Non-pigmented ciliary epithelial cell (primary cell): ENCODE results near the gene CHRND.

Experiments
- DNase-seq: peaks from one replicate; pipeline ENCODE4 v3.0.0-alpha.2; 2010; ENCODE audit warnings: low read depth

The CHRND gene

DNA sequence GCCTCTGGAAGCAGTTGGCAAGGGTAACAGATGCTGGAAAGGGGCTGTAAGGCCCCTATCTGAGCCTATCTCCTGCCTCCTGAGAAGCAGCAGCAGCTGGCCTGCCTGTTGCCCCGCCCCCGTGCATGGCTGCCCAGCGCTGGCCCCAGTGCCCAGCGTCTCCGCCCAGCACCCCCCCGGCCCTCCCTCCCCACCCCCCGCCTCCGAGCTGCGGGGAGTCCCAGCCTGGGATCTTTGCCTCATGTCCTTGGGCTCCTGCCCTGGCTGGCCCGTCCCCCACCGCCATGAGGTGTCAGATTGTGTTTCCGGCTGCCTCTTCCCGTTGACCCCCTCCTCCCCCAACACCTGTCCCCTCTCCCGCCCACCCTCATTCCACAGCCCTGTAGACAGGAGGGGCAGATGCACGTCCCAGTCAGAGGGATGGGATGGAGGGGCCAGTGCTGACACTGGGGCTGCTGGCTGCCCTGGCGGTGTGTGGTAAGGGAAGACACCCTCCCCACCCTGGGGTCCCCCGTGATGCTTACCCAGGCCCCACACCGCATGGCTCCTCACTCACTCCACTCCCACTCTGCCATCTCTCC is at the start of gene CHRND:
CHRND (plus strand) TSS at position 370 of the 581 bp plus-strand sequence; CDS start at position 426, 56 bp downstream.
- no peak for DNase-seq

DNA sequence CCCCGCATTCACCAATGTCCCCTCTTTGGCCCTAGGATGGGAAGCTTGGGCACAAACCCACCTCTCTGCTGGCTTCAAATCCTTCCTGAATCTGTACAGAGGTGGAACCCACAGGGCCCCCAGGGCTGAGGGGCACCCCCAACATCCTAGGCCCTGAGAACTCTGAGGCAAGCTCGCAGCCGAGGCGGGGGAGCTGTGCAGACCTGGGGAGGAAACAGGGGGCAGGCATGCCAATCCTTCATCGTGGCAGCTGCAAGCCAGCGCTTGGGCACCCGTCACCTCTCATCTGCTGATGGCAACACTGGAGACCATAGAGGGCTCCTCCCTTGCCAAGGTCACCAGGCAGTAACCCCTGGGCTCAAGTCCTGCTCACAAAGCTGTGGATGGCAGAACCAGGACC is 49.2 kb upstream of the CHRND start:
- DNase-seq: no peak

- no peak for DNase-seq
Observed at GRCh38 chr2:232477751-232478510, 48.0 kb upstream of the CHRND start.

DNA sequence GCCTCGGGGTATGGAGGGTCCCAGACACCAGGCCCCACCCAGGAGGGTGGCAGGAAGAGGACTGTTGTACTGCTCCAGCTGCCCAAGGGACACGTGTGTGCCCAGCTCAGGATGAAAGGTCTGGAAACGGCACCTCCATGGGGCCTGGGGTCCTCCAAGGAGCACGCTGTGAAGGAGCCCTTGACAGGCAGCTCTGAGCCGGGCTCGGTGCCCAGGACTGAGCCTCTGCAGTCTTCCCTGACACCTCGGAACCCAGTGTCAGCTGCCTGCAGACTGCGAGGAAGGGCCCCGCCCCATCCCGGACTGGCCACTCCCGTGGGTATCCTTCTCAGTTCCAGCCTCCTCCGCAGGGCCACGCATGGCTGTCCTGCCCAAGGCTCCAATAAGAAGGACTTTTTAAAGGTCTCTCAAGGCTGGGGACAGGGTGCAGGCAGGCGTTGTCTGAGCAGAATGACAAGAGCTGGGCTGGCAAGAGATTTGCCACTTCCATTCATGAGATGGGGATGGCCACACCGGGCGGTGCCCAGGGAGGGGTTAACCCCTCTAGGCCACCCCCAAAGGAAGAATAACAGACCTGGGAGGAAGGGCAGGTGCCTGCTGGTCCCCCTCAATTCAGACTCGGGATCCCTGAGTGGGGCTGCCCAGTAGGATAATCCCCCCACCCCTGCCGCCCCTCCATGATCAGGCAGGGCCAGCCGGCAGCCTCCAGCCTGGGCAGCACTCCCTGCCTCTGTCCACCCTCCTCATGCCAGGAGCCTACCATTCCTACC is 47.2 kb upstream of the CHRND start:
- no peak for DNase-seq

DNA sequence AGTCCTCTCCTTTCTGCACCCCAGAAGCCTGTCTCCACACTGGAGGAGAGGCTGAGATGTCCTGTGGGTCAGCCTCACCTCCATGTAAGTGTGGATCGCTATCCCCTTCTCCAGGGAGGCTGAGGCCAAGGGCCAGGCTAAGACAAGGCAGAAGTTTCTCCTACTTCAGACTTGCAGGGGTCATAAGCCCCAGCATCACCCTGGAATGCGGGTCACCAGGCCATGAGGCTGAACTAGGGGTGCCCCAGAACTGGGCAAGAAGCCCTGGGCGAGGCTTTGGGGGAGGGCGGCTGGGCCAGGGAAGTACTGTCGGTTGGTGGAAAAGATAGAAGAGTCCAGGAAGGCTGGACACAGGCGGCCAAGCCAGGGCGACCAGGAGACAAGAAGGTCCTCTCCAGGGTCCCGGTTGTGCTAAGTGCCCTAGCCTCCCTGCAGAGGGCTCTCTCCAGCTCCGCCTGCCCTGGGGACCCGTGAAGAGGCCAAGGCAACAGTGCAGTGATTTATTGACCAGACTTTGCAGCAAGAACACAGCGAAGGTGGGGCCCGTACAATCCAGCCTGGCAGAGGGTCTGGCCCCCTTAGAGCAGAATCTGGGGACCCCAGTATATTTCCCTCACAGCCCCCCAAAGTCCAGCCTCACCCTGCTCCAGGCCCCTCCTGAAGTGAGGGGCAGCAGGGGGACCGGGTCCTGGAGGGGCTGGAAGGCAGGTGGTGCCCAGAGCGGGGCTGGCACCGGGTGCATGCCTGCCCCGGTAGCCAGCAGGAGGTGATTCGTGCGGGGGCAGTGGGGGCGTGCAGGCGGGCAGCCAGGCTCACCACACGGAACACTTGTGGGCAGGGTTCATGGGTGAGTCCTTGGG is 46.4 kb upstream of the CHRND start:
- no peak for DNase-seq

DNA sequence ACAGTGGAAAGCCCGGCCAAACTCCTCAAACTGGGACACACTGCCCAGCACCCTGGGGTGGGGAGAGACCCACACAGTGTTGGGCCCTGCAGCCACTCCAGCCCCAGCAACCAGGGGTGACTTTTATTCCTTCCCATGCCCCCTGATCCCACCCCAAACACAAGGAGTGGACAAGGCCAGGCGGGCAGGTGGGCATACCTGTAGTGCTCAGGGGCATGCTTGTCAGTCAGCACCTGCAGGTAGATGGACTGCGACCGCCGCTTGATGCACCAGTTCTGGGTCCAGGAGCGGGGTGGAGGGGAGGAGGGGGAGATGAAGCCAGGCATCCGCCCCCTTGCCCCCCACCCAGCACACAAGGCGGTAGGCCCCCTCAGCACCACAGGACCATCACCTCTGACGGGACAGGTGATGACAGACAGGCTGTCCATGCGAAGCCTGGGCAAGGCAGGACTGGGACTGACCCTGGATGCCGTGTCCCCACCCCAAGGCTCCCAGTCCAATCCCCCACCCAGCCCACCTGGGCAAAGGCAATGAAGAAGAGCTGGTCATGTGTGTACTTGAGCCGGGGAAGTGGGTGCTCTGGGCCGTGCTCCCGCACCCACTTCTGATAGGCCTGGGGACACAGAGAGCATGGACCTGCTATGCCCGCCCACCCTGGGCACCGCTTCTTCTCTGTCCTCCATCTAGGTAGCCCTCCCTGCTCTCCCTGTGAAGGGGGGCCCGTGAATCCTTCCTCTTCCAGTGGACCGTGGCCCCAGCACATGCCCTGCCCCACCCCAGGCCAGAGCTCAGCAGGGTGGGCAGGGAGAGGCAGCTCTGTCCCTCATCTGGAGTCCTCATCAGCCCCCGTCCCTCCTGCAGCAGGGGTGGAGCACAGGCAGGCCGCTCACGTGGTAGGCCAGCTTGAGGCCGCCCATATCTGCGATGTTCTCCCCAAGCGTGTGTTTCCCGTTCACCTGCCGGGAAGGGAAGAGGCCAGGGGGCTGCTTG is 45.5 kb upstream of the CHRND start:
- no peak for DNase-seq

GRCh38 chr2:232481322-232482140 is 44.4 kb upstream of the CHRND start:
- DNase-seq: no peak

GRCh38 chr2:232482301-232483238 is 43.4 kb upstream of the CHRND start:
- no peak for DNase-seq

DNA sequence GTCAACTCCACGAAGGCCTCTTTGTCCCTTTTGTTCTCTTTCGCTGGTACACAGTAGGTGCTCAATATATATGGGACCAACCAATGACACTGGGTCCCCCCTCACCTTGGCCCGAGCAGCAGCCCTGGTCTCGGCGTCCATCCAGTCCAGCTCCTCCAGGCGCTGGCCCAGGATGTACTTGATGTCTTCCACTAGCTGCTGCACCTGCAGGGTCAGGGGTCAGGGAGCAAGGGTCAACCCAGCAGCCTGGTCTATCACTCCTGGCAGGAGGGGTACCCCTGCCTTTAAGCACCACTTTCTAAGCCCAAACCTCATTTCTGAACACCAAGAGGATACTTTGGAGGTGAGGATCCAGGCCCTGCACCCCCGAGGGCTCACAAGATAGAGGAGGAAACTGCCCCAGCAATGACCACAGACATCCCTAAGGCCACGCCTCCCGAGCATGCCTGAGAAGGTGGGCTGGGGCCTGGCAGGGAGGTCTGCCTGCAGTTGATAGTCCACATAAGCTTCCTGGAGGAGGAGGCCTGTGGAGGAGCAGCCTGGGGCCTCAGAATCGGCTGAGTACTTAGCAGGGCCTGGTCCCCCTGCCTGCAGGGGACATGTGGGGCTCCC is 42.5 kb upstream of the CHRND start:
- no peak for DNase-seq

- no peak for DNase-seq
Observed at GRCh38 chr2:232483923-232484627, 41.9 kb upstream of the CHRND start.

DNA sequence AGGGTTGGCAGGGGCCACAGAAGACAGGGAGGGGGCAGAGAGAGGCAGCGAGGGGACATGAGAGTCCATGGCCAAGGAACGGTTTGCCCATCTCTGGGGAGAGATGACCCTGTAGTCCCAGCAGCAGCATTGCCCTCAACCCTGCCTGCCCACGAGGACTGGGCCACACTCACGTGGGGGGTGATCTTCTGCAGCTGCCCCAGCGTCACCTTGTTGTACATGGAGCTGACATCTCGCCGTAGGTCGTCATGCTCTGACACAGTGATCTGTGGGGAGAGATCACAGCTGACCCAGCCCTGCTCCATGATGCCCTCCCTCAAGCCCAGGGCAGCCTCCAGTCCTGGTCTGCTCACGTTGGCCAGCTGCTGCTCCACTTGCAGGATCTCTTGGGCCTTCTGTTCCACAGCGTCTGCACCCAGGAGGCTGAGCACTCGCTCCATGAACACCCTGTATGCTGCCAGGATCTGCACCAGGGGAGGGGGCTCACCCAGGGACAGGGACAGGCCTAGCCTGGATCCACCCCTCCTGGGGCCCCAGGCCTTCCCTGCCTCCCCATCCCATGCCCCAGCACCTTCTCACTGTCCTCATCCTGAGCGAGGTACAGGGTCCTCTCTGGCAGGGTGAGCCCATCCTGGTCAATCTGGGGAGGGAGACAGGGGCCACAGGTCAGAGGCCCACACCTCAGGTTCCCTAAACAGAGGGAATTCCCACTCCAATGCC is 41.2 kb upstream of the CHRND start:
- no peak for DNase-seq

DNA sequence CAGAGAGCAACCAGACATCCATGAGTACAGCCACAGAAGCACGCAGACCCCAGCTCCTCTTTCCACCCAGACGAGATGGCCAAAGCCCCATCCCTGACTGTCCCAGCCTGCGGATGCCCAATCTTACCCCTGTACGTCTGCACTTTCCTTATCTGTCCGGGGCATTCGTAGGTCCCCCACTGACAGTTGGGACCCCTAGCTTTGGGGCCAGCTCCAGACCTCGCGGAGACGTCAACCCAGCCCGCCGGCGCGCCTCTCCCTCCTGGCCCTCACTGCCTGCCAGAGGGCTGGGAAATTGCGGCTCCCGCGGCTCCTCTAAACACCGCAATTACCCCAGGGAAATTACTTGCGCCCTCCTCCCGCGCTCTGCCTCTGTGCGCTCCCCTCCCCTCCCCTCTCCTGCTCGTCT is 40.6 kb upstream of the CHRND start:
- DNase-seq: no peak

- DNase-seq: no peak
Observed at GRCh38 chr2:232485757-232486557, 40.0 kb upstream of the CHRND start.

DNA sequence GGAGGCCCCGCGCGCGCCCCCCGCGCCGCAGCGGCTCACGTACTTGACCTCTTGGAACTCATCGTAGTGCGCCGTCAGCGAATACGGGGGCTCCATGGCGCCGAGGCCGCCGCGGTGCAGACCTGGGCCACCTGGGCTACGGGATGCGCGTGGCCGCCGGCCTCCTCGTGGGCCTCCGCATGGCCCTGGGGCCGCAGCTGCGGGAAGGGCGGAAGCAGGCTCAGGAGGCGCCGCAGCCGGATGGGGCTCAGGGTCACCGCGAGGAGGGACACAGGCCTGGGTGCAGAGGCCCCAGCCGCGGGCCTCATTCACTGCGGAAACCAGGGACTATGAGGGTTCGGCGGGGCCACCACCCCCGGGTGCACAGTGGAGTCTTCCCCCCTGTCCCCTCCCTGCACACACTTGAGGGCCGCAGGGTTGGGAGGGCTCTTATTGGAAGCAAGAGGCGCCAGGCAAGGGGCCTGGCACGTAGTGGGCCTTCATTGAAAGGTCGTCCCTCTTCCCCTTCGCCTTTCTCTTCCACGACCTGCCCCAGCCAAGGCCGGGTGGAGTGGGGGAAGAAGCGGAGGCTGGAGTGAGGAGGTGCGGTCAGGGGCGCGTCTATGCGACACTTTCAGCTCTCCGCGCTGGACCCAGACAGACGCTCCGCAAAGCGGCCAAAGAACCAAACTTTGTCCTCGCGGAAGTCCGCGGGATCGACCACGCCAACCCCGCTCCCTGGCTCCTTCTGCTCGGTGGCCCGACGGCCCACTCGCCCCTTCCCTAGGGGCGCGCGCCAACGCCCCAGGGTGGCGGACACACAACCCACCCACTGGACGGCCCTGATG is 39.2 kb upstream of the CHRND start:
- no peak for DNase-seq

DNA sequence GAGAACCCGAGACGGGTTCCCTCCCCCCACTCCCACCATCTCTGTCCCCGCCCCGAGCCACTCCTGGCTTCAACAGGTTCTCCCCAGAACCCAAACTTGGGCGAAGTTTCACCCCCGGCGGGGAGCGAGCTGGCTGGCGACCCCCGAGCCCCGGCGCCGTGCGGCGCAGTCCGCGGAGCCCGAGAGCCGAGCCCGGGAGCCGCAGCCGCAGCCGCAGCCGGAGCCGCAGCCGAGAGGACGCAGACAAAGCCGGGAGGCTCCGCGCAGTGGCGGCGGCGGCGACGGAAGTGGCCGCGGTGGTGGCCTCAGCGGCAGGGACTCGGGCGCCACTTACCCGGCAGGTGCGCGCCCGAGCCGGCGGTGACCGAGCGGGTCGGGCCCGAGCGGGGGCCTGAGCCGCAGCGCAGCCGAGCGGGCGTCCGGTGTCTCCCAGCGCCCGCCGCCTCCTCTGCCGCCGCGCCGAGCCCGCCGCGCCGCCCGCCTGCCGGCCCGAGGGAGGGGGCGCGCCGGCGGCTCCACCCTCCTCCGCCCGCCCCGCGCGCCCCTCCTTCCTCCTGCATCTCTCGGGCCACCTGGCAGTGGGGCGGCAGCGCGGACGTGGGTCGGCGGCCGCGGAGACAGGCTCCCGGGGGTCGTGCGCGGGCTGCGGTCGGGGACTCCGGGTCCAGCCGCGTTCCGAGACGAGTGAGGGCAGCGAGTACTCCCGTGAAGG is 38.4 kb upstream of the CHRND start, which contains the start of gene ECEL1:
ECEL1 (minus strand) TSS at position 450 of the 712 bp plus-strand sequence. CDS start 1,181 bp downstream, outside the sequence.
- no peak for DNase-seq
